Skeletal muscle satellite cell (primary cell): ENCODE measurements around the gene FAM53A.

Experiments used
- H3K27me3 ChIP-seq: 2 replicates; pipeline ENCODE4 v1.7.0; 2013; ENCODE audit warnings: low read length; ENCODE audit not compliant: control insufficient read depth, insufficient read depth
- H3K36me3 ChIP-seq: 2 replicates; pipeline ENCODE4 v1.7.0; 2013; ENCODE audit warnings: mild to moderate bottlenecking, control low read depth, low read length; ENCODE audit not compliant: insufficient read depth
- H3K4me1 ChIP-seq: 2 replicates; pipeline ENCODE4 v1.7.0; 2013; ENCODE audit warnings: low read length; ENCODE audit not compliant: control insufficient read depth, insufficient read depth
- H3K4me2 ChIP-seq: 2 replicates; pipeline ENCODE4 v1.7.0; 2013; ENCODE audit warnings: mild to moderate bottlenecking, low read length
- H3K4me3 ChIP-seq: 2 replicates; pipeline ENCODE4 v1.7.0; 2013; ENCODE audit warnings: low read length
- H3K9ac ChIP-seq: 2 replicates; pipeline ENCODE4 v1.7.0; 2013; ENCODE audit warnings: mild to moderate bottlenecking, low read depth, low read length, moderate library complexity
- H3K9me3 ChIP-seq: replicated peaks from 2 replicates; pipeline ENCODE4 v1.7.0; 2013; ENCODE audit warnings: mild to moderate bottlenecking, control low read depth, low read length

Gene FAM53A

GRCh38 chr4:1597021-1597931, 86.8 kb downstream of the FAM53A start:
- Histone ChIP-seq H3K9me3 (no peaks in the 10 kb centered on the region), H3K4me1 (no peaks in the 10 kb centered on the region), H3K36me3 (no peaks in the 10 kb centered on the region), H3K9ac (no peak overlapping the region), H3K27me3 (peaks cover 8% of the 10 kb centered on the region), H3K4me3 (no peak overlapping the region), H3K4me2 (no peak overlapping the region)

GRCh38 chr4:1596393-1596792, 87.7 kb downstream of the FAM53A start:
- no peak overlapping the region for H3K9ac ChIP-seq
- H3K27me3 ChIP-seq = peaks cover 8% of the 10 kb centered on the region
- no peaks in the 10 kb centered on the region for H3K36me3 ChIP-seq
- no peak overlapping the region for H3K4me3 ChIP-seq
- H3K9me3 ChIP-seq = peaks cover 5% of the 10 kb centered on the region
- no peak overlapping the region for H3K4me2 ChIP-seq
- no peaks in the 10 kb centered on the region for H3K4me1 ChIP-seq

- H3K36me3 ChIP-seq = no peaks in the 10 kb centered on the region
- no peak overlapping the region for H3K9ac ChIP-seq
- H3K4me1 ChIP-seq = no peaks in the 10 kb centered on the region
- H3K27me3 ChIP-seq = peaks cover 8% of the 10 kb centered on the region
- H3K9me3 ChIP-seq = peaks cover 10% of the 10 kb centered on the region
- no peak overlapping the region for H3K4me3 ChIP-seq
- no peak overlapping the region for H3K4me2 ChIP-seq
Measured at GRCh38 chr4:1595789-1596325, 88.3 kb downstream of the FAM53A start.

- Histone ChIP-seq H3K4me2 (no peak overlapping the region), H3K4me3 (no peak overlapping the region), H3K9me3 (peaks cover 14% of the 10 kb centered on the region), H3K27me3 (peaks cover 8% of the 10 kb centered on the region), H3K9ac (no peak overlapping the region), H3K36me3 (no peaks in the 10 kb centered on the region), H3K4me1 (no peaks in the 10 kb centered on the region)
Measured at GRCh38 chr4:1594871-1595788, 89.0 kb downstream of the FAM53A start.

- Histone ChIP-seq H3K4me1 (no peaks in the 10 kb centered on the region), H3K4me2 (no peak overlapping the region), H3K9me3 (peaks cover 14% of the 10 kb centered on the region), H3K4me3 (no peak overlapping the region), H3K36me3 (no peaks in the 10 kb centered on the region), H3K27me3 (peaks cover 8% of the 10 kb centered on the region), H3K9ac (no peak overlapping the region)
Measured at GRCh38 chr4:1593881-1594345, 90.2 kb downstream of the FAM53A start.

- no peaks in the 10 kb centered on the region for H3K36me3 ChIP-seq
- H3K4me2 ChIP-seq = no peak overlapping the region
- H3K4me3 ChIP-seq = no peak overlapping the region
- H3K9me3 ChIP-seq = peaks cover 14% of the 10 kb centered on the region
- no peaks in the 10 kb centered on the region for H3K4me1 ChIP-seq
- peaks cover 12% of the 10 kb centered on the region for H3K27me3 ChIP-seq
- H3K9ac ChIP-seq = no peak overlapping the region
Measured at GRCh38 chr4:1593458-1593857, 90.7 kb downstream of the FAM53A start.

GRCh38 chr4:1592709-1593417, 91.2 kb downstream of the FAM53A start:
- H3K4me2 ChIP-seq = no peak overlapping the region
- peaks cover 12% of the 10 kb centered on the region for H3K27me3 ChIP-seq
- peaks cover 14% of the 10 kb centered on the region for H3K9me3 ChIP-seq

GRCh38 chr4:1592068-1592708, 91.9 kb downstream of the FAM53A start:
- no peaks in the 10 kb centered on the region for H3K4me1 ChIP-seq
- H3K36me3 ChIP-seq = no peaks in the 10 kb centered on the region
- peaks cover 14% of the 10 kb centered on the region for H3K9me3 ChIP-seq
- no peak overlapping the region for H3K9ac ChIP-seq
- no peak overlapping the region for H3K4me2 ChIP-seq
- no peak overlapping the region for H3K4me3 ChIP-seq
- peaks cover 12% of the 10 kb centered on the region for H3K27me3 ChIP-seq

More at GRCh38 chr4:1592709-1593417, 91.2 kb downstream of the FAM53A start:
- Histone ChIP-seq H3K4me1 (no peaks in the 10 kb centered on the region), H3K4me3 (no peak overlapping the region), H3K36me3 (no peaks in the 10 kb centered on the region), H3K9ac (no peak overlapping the region)

GRCh38 chr4:1591107-1591506, 93.0 kb downstream of the FAM53A start:
- Histone ChIP-seq H3K4me2 (no peak overlapping the region), H3K9ac (no peak overlapping the region), H3K36me3 (no peaks in the 10 kb centered on the region), H3K4me3 (no peak overlapping the region), H3K27me3 (peaks cover 12% of the 10 kb centered on the region), H3K4me1 (no peaks in the 10 kb centered on the region), H3K9me3 (peaks cover 14% of the 10 kb centered on the region)

GRCh38 chr4:1590244-1590643, 93.9 kb downstream of the FAM53A start:
- H3K4me2 ChIP-seq = no peak overlapping the region
- peaks cover 12% of the 10 kb centered on the region for H3K27me3 ChIP-seq
- H3K9ac ChIP-seq = no peak overlapping the region
- no peaks in the 10 kb centered on the region for H3K36me3 ChIP-seq
- no peak overlapping the region for H3K4me3 ChIP-seq
- H3K9me3 ChIP-seq = peaks cover 14% of the 10 kb centered on the region
- no peaks in the 10 kb centered on the region for H3K4me1 ChIP-seq
